Measurements from ENCODE around the gene CDK1. TPM values are rescaled to one million over a fixed set of nuclear protein-coding genes. Genes with fewer than 3 reads are reported as not detected.

Gene CDK1
- total and polyA plus RNA-seq, 2 donors (not counting 1 experiment from before 2014, with no cell fraction given) = 0.54 to 0.71 TPM

DNA sequence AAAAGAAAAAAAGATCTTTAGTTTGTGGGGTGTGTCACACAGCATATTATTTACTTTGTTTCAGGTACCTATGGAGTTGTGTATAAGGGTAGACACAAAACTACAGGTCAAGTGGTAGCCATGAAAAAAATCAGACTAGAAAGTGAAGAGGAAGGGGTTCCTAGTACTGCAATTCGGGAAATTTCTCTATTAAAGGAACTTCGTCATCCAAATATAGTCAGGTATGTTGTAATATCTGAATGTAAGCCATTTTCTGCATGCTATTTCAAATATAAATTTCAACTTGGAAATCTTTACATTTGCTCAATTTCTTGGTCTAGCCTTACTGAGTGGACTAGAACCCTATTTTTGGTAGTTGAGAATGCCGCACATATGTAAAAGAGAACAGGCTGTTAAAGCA lies 6.4 kb downstream of the CDK1 start:
- H3K27ac ChIP-seq (ENCODE audit: low read length in 2 of 2) = no peak overlapping the region
- H3K4me1 ChIP-seq (ENCODE audit: control insufficient read depth in 2 of 2, insufficient read depth in 2 of 2, low read length in 2 of 2) = no peaks in the 10 kb centered on the region
- H3K4me3 Mint-ChIP-seq = no peak overlapping the region
- 100% methylated on average over 1 of the region's 3 CpGs for WGBS (ENCODE audit: insufficient coverage)
- ATAC-seq (ENCODE audit: low read depth) (no peak), DNase-seq (no peak)
- peaks cover 14% of the 10 kb centered on the region for H3K4me1 Mint-ChIP-seq
- H3K4me3 ChIP-seq (ENCODE audit: control extremely low read depth in 1 of 5, extremely low read depth in 1 of 5, insufficient read depth in 1 of 5, low read depth in 2 of 5, low read length in 4 of 5) = no peak overlapping the region
- H3K9me3 Mint-ChIP-seq (ENCODE audit: insufficient read depth) = no peaks in the 10 kb centered on the region
- TF ChIP-seq, protein P1, sequence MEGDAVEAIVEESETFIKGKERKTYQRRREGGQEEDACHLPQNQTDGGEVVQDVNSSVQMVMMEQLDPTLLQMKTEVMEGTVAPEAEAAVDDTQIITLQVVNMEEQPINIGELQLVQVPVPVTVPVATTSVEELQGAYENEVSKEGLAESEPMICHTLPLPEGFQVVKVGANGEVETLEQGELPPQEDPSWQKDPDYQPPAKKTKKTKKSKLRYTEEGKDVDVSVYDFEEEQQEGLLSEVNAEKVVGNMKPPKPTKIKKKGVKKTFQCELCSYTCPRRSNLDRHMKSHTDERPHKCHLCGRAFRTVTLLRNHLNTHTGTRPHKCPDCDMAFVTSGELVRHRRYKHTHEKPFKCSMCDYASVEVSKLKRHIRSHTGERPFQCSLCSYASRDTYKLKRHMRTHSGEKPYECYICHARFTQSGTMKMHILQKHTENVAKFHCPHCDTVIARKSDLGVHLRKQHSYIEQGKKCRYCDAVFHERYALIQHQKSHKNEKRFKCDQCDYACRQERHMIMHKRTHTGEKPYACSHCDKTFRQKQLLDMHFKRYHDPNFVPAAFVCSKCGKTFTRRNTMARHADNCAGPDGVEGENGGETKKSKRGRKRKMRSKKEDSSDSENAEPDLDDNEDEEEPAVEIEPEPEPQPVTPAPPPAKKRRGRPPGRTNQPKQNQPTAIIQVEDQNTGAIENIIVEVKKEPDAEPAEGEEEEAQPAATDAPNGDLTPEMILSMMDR (IDR thresholded peaks at IDR 0.05) = no peak
- no peak for TF ChIP-seq EZH2 (IDR thresholded peaks at IDR 0.05; ENCODE audit: borderline replicate concordance, insufficient read depth, low read depth, low read length, poor library complexity, severe bottlenecking)
- no peaks in the 10 kb centered on the region for H3K27me3 Mint-ChIP-seq
- H3K27ac Mint-ChIP-seq = no peak overlapping the region
- no peaks in the 10 kb centered on the region for H3K9me3 ChIP-seq (ENCODE audit: control extremely low read depth in 1 of 3, control insufficient read depth in 2 of 3, insufficient read depth in 1 of 3, low read length in 2 of 3)
- H3K27me3 ChIP-seq (replicated peaks in 1 of 4; ENCODE audit: control extremely low read depth in 1 of 4, control insufficient read depth in 3 of 4, insufficient read depth in 4 of 4, low read length in 3 of 4) = no peaks in the 10 kb centered on the region
- peak overlapping the region; percentile 4 for H2AFZ ChIP-seq (ENCODE audit: insufficient read depth, low read depth, low read length, poor library complexity, severe bottlenecking)
- no peaks in the 10 kb centered on the region for H4K20me1 ChIP-seq (ENCODE audit: control insufficient read depth, insufficient read depth, low read length, poor library complexity, severe bottlenecking)
- intact Hi-C loops (cut with micrococcal nuclease) = no loop called here
- peaks cover 14% of the 10 kb centered on the region for H3K79me2 ChIP-seq (ENCODE audit: control insufficient read depth, insufficient read depth, low read length)
- H3K4me2 ChIP-seq (replicated peaks; ENCODE audit: low read depth, low read length, poor library complexity, severe bottlenecking) = no peak overlapping the region
- CTCF ChIA-PET = no interaction called here
- POLR2A ChIA-PET = no interaction called here
- no peak overlapping the region for H3K9ac ChIP-seq (ENCODE audit: low read length)
- no peaks in the 10 kb centered on the region for H3K36me3 ChIP-seq (replicated peaks in 1 of 2; ENCODE audit: control extremely low read depth in 1 of 2, control insufficient read depth in 1 of 2, extremely low read depth in 1 of 2, insufficient read depth in 2 of 2, low read length in 1 of 2)

GRCh38 chr10:60788544-60788943 lies 10.3 kb downstream of the CDK1 start:
- ATAC-seq (ENCODE audit: low read depth) = no peak
- H3K9ac ChIP-seq (ENCODE audit: low read length) = no peak overlapping the region
- no peaks in the 10 kb centered on the region for H3K36me3 ChIP-seq (replicated peaks in 1 of 2; ENCODE audit: control extremely low read depth in 1 of 2, control insufficient read depth in 1 of 2, extremely low read depth in 1 of 2, insufficient read depth in 2 of 2, low read length in 1 of 2)
- no peak overlapping the region for H3K4me3 ChIP-seq (ENCODE audit: control extremely low read depth in 1 of 5, extremely low read depth in 1 of 5, insufficient read depth in 1 of 5, low read depth in 2 of 5, low read length in 4 of 5)
- intact Hi-C loops (cut with micrococcal nuclease) = no loop called here
- Mint-ChIP-seq H3K4me3 (no peak overlapping the region), H3K27ac (no peak overlapping the region), H3K4me1 (peaks cover 21% of the 10 kb centered on the region), H3K9me3 (ENCODE audit: insufficient read depth) (no peaks in the 10 kb centered on the region), H3K27me3 (no peaks in the 10 kb centered on the region)
- peak overlapping the region; percentile 49 for H2AFZ ChIP-seq (ENCODE audit: insufficient read depth, low read depth, low read length, poor library complexity, severe bottlenecking)
- no peak overlapping the region for H3K27ac ChIP-seq (ENCODE audit: low read length in 2 of 2)
- ChIA-PET CTCF (no interaction called here), POLR2A (no interaction called here)
- H3K4me1 ChIP-seq (ENCODE audit: control insufficient read depth in 2 of 2, insufficient read depth in 2 of 2, low read length in 2 of 2) = peaks cover 0 to 4% of the 10 kb centered on the region in 2 donors
- H3K4me2 ChIP-seq (replicated peaks; ENCODE audit: low read depth, low read length, poor library complexity, severe bottlenecking) = no peak overlapping the region
- no peak for TF ChIP-seq EZH2 (IDR thresholded peaks at IDR 0.05; ENCODE audit: borderline replicate concordance, insufficient read depth, low read depth, low read length, poor library complexity, severe bottlenecking)
- TF ChIP-seq, protein P1 (IDR thresholded peaks at IDR 0.05) = no peak
- DNase-seq = no peak
- no peaks in the 10 kb centered on the region for H3K9me3 ChIP-seq (ENCODE audit: control extremely low read depth in 1 of 3, control insufficient read depth in 2 of 3, insufficient read depth in 1 of 3, low read length in 2 of 3)
- peaks cover 7% of the 10 kb centered on the region for H3K79me2 ChIP-seq (ENCODE audit: control insufficient read depth, insufficient read depth, low read length)
- no peaks in the 10 kb centered on the region for H4K20me1 ChIP-seq (ENCODE audit: control insufficient read depth, insufficient read depth, low read length, poor library complexity, severe bottlenecking)
- H3K27me3 ChIP-seq (replicated peaks in 1 of 4; ENCODE audit: control extremely low read depth in 1 of 4, control insufficient read depth in 3 of 4, insufficient read depth in 4 of 4, low read length in 3 of 4) = no peaks in the 10 kb centered on the region

All from B cell (primary cell).